Activated T-cell treated with anti-CD3 and anti-CD28 coated beads, Interleukin-2, amount 50 U/mL, for 4 hours (primary cell): ENCODE results near the gene C19orf12. TPM values are rescaled to one million over a fixed set of nuclear protein-coding genes. Genes with fewer than 3 reads are reported as not detected.
A peak's percentile ranks its signal among the peaks of the same experiment; 100 is the strongest.
"Not testable (repeated sequence)": the region's sequence is repeated elsewhere in the genome, so short reads cannot be mapped to it uniquely, and the experiment has no call there.

Experiments used
- ATAC-seq, 2 donors: fragments of 200-7000 bp; cut with Tn5 transposase; one replicate each; pipeline ENCODE4 v1.10.0; 2021
- DNase-seq: peaks from one replicate; pipeline ENCODE4 v3.0.0-alpha.2; 2020
- H3K27me3 Mint-ChIP-seq: one replicate; pipeline ENCODE4 v1.8.0; 2021; ENCODE audit warnings: low read depth, mixed read lengths
- H3K36me3 Mint-ChIP-seq: one replicate; pipeline ENCODE4 v1.8.0; 2022; ENCODE audit warnings: mixed read lengths; ENCODE audit not compliant: insufficient read depth
- H3K4me1 Mint-ChIP-seq: one replicate; pipeline ENCODE4 v1.8.0; 2021; ENCODE audit warnings: low read depth, mixed read lengths
- H3K4me3 Mint-ChIP-seq: one replicate; pipeline ENCODE4 v1.8.0; 2021; ENCODE audit warnings: mild to moderate bottlenecking, moderate library complexity, mixed read lengths
- H3K9me3 Mint-ChIP-seq: one replicate; pipeline ENCODE4 v1.8.0; 2021; ENCODE audit warnings: mixed read lengths
- total RNA-seq, 3 donors: library from RNA; stranded (reverse); gene quantifications; one replicate each; pipeline ENCODE4 v1.2.1, GENCODE V29; 2021

The C19orf12 gene
- total RNA-seq, 3 donors from 2014 or later: 39.3 to 45.7 (median 41.0) TPM

DNA sequence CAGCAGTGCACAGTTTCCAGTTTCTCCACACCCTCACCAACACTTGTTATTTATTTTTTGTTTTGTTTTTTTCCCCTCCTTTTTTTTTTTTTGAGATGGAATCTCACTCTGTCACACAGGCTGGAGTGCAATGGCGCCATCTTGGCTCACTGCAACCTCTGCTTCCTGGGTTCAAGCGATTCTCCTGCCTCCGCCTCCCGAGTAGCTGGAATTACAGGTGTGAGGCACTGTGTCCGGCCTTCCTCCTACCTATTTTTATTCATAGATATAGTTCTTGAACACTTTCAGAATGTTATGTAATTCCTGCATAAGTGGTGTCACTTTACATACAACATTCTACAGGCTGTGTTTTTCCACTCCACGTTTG lies 44.1 kb downstream of the C19orf12 start:
- Mint-ChIP-seq H3K4me1 (peaks cover 87% of the 10 kb centered on the region), H3K36me3 (peaks cover 18% of the 10 kb centered on the region), H3K4me3 (peak overlapping the region; percentile 66)
- H3K9me3 Mint-ChIP-seq, H3K27me3 Mint-ChIP-seq, ATAC-seq, DNase-seq: not testable (repeated sequence)

- DNase-seq: no peak
- Mint-ChIP-seq H3K4me3 (no peak overlapping the region), H3K27me3 (no peaks in the 10 kb centered on the region), H3K36me3 (peaks cover 15% of the 10 kb centered on the region), H3K9me3 (no peaks in the 10 kb centered on the region), H3K4me1 (peaks cover 80% of the 10 kb centered on the region)
- ATAC-seq: no peak
Measured at GRCh38 chr19:29670255-29670654, 44.8 kb downstream of the C19orf12 start.

- peaks cover 15% of the 10 kb centered on the region for H3K36me3 Mint-ChIP-seq
Measured at GRCh38 chr19:29668746-29669609, 46.1 kb downstream of the C19orf12 start.

GRCh38 chr19:29667901-29668341 lies 47.1 kb downstream of the C19orf12 start:
- Mint-ChIP-seq H3K9me3 (no peaks in the 10 kb centered on the region), H3K36me3 (peaks cover 14% of the 10 kb centered on the region), H3K27me3 (no peaks in the 10 kb centered on the region), H3K4me1 (peaks cover 69% of the 10 kb centered on the region), H3K4me3 (peak overlapping the region; percentile 84)
- DNase-seq (peak; percentile 44), ATAC-seq (peak; percentile 11 to 13)

More at GRCh38 chr19:29668746-29669609, 46.1 kb downstream of the C19orf12 start:
- Mint-ChIP-seq H3K27me3 (no peaks in the 10 kb centered on the region), H3K4me3 (peak overlapping the region; percentile 84), H3K9me3 (no peaks in the 10 kb centered on the region), H3K4me1 (peaks cover 74% of the 10 kb centered on the region)
- DNase-seq: no peak
- no peak for ATAC-seq

DNA sequence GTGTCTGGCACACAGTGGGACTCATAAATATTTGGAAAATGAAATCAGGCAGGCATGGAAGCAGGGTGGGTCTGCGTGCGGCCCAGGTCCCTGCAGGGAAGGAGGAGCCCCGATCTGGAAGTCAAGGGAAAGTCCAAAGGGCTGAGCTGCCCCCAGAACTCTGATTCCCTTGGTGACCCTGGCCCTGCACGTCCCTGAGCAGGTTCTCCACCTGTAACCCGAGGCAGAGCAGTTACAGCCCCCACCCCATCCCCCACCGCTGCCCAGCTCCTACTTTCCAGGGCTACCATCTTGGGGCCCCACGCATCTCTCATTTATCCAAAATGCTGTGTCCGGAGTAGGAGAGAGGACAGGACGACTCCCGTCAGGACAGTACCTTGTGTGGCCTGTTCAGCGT lies 47.7 kb downstream of the C19orf12 start:
- DNase-seq: no peak
- Mint-ChIP-seq H3K4me3 (peak overlapping the region; percentile 84), H3K27me3 (no peaks in the 10 kb centered on the region), H3K9me3 (no peaks in the 10 kb centered on the region), H3K4me1 (peaks cover 69% of the 10 kb centered on the region), H3K36me3 (peaks cover 11% of the 10 kb centered on the region)
- no peak for ATAC-seq

GRCh38 chr19:29666578-29667386 lies 48.3 kb downstream of the C19orf12 start:
- Mint-ChIP-seq H3K36me3 (peaks cover 9% of the 10 kb centered on the region), H3K9me3 (no peaks in the 10 kb centered on the region), H3K4me1 (peaks cover 68% of the 10 kb centered on the region), H3K4me3 (peak overlapping the region; percentile 84), H3K27me3 (no peaks in the 10 kb centered on the region)
- no peak for ATAC-seq
- DNase-seq: no peak

DNA sequence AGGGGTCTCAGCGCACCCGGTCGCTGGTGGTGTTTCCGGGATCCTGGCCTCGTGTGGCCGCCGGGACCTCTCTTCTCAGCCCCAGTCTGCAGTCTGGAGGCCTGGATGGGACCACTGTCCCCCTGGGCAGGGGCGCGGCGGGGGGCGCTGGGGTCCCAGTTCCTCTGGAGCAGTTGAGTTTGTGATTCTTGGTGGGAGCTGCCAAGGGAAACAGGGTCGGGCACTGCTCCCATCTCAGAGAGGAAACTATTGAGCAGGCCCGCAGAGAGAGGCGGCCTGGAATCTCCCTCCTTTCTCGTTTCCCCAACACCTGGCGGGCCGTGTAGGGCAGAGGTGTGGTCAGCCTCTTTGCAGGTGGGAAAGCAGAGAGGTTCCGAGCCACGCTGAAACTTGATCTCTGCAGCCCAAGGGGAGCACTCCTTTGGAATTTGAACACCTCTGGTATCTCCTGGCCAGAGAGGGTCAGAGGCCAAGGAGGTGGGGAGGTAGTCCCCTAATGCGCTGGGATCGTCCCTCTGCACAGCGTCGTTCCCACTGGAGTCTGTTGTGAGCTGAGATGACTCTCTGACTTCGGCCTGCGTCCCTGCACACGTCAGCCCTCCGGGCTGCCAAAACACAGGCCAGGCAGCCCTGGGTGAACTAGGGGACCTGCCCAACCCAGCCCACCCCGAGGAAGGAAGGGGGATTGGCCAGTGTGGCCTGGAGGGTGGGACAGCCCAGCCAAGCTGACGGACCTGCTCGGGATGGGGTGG lies 49.1 kb downstream of the C19orf12 start:
- ATAC-seq (peak; percentile 4 to 11), DNase-seq (no peak)
- peaks cover 65% of the 10 kb centered on the region for H3K4me1 Mint-ChIP-seq

DNA sequence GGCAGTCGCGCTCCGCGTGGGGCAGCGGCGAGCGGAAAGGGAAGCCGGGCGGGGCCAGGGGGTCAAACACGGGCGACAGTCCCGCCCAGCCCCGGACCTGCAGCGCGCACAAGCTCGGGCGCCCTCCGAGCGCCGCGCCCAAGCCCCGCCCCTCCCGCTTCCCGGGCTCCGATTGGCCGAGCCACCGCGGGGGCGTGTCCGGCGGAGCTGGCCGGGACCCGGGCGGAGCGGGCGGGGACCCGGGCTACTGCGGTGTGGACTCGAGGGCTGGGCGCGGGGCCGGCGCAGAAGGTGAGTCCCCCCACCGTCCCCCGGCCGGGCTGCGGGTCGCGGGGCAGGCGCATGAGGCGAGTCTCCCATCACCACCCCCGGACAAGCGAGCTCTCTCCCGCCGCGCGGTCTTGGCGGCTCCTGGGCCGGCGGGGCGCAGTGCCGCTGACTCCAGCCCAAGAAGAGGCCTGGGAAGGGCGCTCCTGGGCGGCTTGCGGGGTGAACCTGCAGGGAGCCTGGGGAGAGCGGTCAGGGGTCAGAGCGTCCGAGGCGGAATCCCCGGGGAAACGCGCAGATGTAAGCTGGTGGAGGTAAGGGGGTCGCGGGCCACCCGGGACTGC lies 49.7 kb downstream of the C19orf12 start, which contains the start of gene PLEKHF1:
Gene PLEKHF1 (plus strand): TSS at position 247 of the 611 bp plus-strand sequence. CDS start 8,379 bp downstream, outside the sequence.
- peak; percentile 85 to 86 for ATAC-seq
- no peaks in the 10 kb centered on the region for H3K27me3 Mint-ChIP-seq

More for the DNA sequence above, 49.1 kb downstream of the C19orf12 start:
- Mint-ChIP-seq H3K36me3 (peaks cover 2% of the 10 kb centered on the region), H3K4me3 (peak overlapping the region; percentile 84), H3K9me3 (no peaks in the 10 kb centered on the region), H3K27me3 (no peaks in the 10 kb centered on the region)

GRCh38 chr19:29664753-29665214 lies 50.3 kb downstream of the C19orf12 start:
- Mint-ChIP-seq H3K4me1 (peaks cover 57% of the 10 kb centered on the region), H3K4me3 (peak overlapping the region; percentile 76)
- peak in 1 of 2 donors; percentile 3 for ATAC-seq

More for the DNA sequence above, 49.7 kb downstream of the C19orf12 start, which contains the start of gene PLEKHF1:
- H3K4me1 Mint-ChIP-seq: peaks cover 63% of the 10 kb centered on the region
- H3K9me3 Mint-ChIP-seq: no peaks in the 10 kb centered on the region
- peak within 1 kb of the TSS; percentile 84 for H3K4me3 Mint-ChIP-seq
- DNase-seq: peak; percentile 69
- no peaks in the 10 kb centered on the region for H3K36me3 Mint-ChIP-seq

DNA sequence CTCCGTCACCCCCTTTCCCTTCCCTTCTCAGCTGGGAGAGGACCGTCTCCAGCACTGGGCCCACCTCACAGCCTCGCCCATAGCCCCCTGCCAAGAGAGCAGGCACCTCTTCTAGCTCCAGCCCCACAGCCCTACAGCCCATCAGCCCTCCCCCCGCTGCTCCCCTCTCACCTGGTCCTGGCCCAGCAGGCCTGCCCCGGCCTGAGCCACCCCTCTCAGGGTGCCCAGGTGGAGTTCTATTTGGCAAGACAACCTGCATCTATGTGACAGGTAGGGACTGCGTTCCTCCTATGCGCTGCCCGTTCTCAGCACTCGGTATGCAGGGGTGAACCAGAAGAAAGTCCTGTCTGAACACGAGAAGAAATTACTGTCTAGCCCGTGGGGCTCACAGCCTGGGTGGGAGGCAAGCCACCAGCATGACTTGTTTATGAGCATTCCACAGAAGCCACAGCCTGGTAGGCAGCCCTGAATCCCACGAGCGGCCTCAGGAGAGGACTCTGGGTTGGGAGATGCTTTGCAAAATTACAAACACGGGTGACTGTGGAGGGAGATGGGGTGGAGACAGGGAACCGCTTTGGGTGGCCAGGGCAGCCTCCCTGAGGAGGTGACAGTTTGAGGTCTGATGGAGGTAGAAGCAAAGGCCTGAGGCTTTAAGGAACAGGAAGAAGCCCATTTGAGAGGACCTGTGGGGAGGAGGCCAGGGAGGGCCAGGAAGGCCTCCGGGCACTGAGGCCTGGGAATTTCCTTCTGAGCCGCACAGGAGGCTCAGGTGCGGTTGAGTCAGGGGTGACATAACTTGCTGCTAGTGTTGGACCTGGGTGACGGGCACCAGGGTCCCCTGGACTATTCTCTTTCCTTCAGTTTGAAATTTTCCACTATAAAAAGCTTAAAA lies 51.0 kb downstream of the C19orf12 start:
- ATAC-seq: no peak
- no peaks in the 10 kb centered on the region for H3K9me3 Mint-ChIP-seq
- DNase-seq: no peak
- no peaks in the 10 kb centered on the region for H3K36me3 Mint-ChIP-seq
- no peaks in the 10 kb centered on the region for H3K27me3 Mint-ChIP-seq
- H3K4me1 Mint-ChIP-seq: peaks cover 51% of the 10 kb centered on the region
- H3K4me3 Mint-ChIP-seq: peak overlapping the region; percentile 76

More at GRCh38 chr19:29664753-29665214, 50.3 kb downstream of the C19orf12 start:
- DNase-seq: no peak
- no peaks in the 10 kb centered on the region for H3K27me3 Mint-ChIP-seq
- no peaks in the 10 kb centered on the region for H3K9me3 Mint-ChIP-seq
- H3K36me3 Mint-ChIP-seq: no peaks in the 10 kb centered on the region

DNA sequence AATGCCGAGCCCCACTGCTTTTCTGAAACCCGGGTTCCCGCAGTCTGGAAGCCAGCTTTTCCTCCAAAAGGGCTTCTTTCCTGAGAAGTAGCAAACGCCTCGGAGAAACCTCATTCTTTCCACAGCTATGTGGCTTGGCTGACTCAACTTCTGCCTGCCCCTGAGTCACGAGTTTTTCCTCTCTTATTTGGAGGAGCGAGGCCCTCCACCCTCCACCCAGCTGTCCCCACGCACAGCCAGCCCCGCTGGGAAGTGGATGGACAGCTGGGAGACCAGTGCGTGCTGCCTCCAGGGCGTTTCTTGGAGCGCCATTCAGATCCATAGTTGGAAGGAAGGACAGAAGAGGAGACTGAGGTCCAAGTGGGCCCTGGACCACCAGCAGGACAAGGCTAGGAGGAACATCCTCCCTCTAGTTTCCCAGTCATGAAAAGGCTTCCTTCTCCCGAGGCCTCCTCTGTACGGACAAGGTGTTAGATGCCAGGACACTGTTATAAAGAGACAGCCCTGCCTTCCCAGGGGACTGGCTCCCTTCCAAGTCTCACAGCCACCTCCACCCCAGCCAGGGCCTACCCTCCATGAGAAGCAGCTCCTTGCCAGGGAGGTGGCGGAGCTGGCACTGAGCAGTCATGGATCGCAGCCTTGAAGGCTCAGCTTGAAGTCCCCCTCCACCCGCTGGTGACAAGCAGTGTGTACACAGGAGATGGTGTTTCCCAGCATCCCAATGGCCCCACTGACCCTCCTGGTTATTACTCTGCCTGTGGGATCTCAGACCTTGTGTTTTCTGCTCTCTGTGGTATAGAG lies 52.3 kb downstream of the C19orf12 start:
- no peaks in the 10 kb centered on the region for H3K36me3 Mint-ChIP-seq
- no peaks in the 10 kb centered on the region for H3K9me3 Mint-ChIP-seq
- H3K27me3 Mint-ChIP-seq: no peaks in the 10 kb centered on the region
- peaks cover 38% of the 10 kb centered on the region for H3K4me1 Mint-ChIP-seq
- H3K4me3 Mint-ChIP-seq: peak overlapping the region; percentile 34
- no peak for DNase-seq
- no peak for ATAC-seq

DNA sequence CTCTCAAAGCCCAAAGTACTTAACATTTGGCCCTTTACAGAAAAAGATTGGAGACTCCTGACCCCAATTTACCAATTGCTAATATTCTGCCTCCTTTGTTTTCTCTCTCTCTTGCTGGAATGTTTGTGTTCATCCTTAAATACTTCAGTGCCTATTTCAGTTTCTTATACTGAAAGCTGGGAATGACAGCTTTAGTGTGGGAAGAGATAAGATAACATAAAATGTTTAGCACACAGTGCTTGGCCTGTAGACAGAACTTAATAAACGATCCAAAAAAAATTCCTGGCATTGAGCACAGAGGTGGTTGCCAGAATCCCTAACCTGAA lies 52.8 kb downstream of the C19orf12 start:
- Mint-ChIP-seq H3K36me3 (no peaks in the 10 kb centered on the region), H3K4me1 (peaks cover 32% of the 10 kb centered on the region), H3K4me3 (no peak overlapping the region), H3K27me3 (no peaks in the 10 kb centered on the region), H3K9me3 (no peaks in the 10 kb centered on the region)
- DNase-seq (no peak), ATAC-seq (no peak)
